ENCODE data around the gene RALGAPA2.

DNA sequence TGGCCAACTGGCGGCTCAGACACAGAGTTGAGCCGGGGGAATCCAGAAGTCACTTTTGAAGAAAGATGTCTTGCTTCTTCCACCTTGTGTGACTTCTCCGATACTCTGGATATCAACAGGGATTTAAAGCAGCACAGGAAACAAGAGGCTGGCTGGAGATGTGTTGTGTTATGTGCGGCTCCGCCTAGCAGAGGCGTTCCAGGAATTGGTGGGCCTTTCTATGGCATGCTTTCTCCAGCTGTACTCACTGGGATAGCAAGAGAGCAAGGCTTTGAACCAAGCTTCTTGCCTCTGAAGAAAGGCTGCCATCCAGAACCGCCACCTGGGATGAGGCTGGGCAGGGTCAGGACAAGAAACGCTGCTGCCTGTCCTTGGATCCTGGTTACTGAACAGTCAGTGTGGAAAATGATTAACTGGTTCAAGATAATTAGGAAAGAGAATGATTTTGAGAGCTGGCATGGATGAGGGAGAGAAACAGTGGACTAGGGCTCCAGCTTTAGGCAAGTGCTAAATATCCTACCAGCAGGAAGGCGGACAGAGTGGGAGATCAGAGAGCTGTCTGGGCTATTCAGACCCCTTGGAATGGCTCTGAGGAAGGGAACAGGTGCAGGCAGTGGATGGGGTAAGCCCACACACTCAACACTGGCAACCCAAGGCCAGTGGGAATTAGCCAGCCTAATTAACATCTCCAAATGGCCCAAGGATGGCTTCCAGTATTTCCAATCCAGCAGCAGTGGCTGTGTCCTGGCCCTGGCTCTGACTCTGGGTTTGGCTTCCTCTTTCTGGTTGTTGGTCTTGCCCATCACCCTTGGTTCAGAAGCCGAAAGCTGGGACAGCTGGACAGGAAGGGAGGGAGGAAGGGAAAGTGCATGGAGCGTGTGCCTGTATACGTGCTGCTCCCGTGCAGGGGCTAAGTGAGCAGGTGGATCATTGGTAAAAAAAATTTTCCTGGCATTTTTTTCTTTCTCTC lies 312.6 kb downstream of the RALGAPA2 start:
- TF ChIP-seq, protein P1, sequence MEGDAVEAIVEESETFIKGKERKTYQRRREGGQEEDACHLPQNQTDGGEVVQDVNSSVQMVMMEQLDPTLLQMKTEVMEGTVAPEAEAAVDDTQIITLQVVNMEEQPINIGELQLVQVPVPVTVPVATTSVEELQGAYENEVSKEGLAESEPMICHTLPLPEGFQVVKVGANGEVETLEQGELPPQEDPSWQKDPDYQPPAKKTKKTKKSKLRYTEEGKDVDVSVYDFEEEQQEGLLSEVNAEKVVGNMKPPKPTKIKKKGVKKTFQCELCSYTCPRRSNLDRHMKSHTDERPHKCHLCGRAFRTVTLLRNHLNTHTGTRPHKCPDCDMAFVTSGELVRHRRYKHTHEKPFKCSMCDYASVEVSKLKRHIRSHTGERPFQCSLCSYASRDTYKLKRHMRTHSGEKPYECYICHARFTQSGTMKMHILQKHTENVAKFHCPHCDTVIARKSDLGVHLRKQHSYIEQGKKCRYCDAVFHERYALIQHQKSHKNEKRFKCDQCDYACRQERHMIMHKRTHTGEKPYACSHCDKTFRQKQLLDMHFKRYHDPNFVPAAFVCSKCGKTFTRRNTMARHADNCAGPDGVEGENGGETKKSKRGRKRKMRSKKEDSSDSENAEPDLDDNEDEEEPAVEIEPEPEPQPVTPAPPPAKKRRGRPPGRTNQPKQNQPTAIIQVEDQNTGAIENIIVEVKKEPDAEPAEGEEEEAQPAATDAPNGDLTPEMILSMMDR (IDR thresholded peaks at IDR 0.05; ENCODE audit: low read length): no peak
- TF ChIP-seq EZH2 (IDR thresholded peaks at IDR 0.05; ENCODE audit: borderline replicate concordance, low read length): no peak

Data from OCI-LY1 (cell line).